GM21381 (cell line): ENCODE measurements around the gene PTPN20.
"Not testable (repeated sequence)": the region's sequence is repeated elsewhere in the genome, so short reads cannot be mapped to it uniquely, and the experiment has no call there.

Experiments
- ATAC-seq: cut with Tn5 transposase; IDR thresholded peaks from one replicate; pipeline ENCODE4 v1.9.1; 2021; ENCODE audit warnings: mild to moderate bottlenecking, moderate library complexity; ENCODE audit not compliant: unreplicated experiment

Gene PTPN20

DNA sequence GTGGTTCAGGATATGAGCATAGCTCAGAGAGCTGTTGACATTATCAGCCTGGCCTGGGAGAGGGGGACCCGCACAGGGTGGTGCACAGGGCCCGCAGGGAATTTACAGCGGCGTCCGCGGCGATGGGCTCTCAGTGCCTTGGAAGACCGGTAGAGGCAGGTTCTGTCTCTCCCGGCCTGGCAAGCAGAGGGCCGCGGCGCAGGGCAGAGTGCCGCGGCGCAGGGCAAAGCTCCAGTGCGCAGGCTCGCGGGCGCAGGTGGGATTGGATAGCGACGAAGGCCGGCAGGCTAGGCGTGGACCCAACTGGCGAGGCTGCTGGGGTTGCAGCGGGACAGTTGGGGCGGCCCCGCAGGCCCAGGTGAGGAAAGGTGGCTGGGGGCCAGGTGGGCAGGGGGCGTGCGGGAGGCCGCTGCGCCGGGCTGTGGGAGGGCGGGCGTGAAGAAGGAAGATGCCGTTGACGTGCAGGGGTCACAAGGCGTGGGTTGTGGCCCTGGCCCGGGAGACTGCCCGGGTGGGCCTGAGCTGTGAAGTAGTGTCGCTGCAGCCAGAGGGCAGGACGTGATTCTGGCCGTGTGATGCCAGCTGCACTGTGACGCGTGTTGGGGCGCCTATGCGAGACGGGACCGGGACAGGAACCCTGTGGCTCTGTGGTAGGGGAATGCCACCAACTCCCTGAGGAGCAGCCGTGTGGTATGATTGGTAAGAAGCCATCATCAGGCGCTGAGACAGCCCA, at the start of gene PTPN20:
TSS of gene PTPN20 (plus strand) at position 285 of the 733 bp plus-strand sequence. CDS start 21,072 bp downstream, outside the sequence.
- ATAC-seq = peak; percentile 89

GRCh38 chr10:46869716-46870115, 41.5 kb upstream of the PTPN20 start:
- not testable (repeated sequence) for ATAC-seq

- ATAC-seq = not testable (repeated sequence)
Observed at GRCh38 chr10:46871583-46871982, 39.6 kb upstream of the PTPN20 start.

DNA sequence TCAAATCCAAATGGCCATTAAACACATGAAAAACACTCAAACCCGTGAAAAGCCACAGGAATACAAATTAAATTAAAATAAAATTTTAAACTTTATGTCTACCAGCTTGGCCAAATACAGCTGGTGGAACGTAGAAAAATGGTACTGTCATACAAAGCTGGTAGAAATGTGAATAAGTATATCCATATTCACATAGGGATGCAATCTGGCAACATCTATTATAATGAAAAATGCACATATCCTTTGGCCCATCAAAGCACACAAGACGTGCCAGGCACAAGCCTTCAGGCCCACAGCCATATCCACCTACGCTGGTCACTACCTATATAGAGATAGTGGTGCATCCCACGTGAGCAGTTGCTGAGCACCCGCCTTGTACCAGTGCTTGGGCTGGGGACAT, 35.9 kb upstream of the PTPN20 start:
- ATAC-seq = not testable (repeated sequence)

GRCh38 chr10:46876773-46877172, 34.5 kb upstream of the PTPN20 start:
- ATAC-seq = not testable (repeated sequence)

- ATAC-seq = not testable (repeated sequence)
Observed at GRCh38 chr10:46878761-46879160, 32.5 kb upstream of the PTPN20 start.

- not testable (repeated sequence) for ATAC-seq
Observed at GRCh38 chr10:46890813-46891611, 20.2 kb upstream of the PTPN20 start.

- ATAC-seq = not testable (repeated sequence)
Observed at GRCh38 chr10:46896762-46897692, 14.2 kb upstream of the PTPN20 start.

DNA sequence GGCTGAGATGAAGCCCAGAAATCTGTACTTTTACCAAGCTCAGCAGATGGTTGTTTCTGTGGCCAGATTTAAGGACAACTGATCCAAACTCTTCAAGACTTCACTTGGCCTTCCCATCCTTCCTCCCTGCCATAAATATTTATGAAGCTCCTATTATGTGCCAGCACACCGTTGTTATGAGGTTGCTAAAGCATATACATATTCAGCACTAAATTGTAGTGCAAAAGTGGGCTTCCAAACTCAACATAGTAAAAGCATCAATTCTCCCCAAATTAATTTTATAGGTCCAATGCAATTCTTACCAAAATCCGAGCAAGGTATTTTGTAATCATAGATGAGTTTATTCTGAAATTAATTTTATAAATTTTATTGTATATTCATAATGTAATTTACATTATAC, 10.0 kb upstream of the PTPN20 start:
- ATAC-seq = not testable (repeated sequence)

DNA sequence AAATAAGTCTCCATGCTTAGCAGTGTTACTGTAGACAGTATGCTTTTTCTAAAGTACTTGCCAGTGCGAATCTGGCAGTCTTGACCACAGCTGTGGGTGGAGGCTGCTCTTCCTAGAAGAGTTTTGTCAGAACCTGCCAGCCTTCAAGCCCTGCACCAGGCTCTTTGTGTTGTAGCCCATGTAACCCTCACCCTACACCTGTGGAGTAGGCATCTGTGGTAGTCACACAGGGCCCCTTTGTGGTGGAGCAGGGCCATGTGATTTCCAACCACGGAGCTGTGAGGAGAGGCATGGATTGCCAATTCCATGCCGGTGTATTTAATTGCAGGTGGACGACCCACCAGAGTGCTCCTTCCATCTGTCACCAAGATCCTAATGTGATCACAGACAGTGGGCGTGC, 7.4 kb upstream of the PTPN20 start:
- not testable (repeated sequence) for ATAC-seq

GRCh38 chr10:46906359-46906758, 4.9 kb upstream of the PTPN20 start:
- ATAC-seq = not testable (repeated sequence)

GRCh38 chr10:46907185-46908117, 3.8 kb upstream of the PTPN20 start:
- ATAC-seq = not testable (repeated sequence)

DNA sequence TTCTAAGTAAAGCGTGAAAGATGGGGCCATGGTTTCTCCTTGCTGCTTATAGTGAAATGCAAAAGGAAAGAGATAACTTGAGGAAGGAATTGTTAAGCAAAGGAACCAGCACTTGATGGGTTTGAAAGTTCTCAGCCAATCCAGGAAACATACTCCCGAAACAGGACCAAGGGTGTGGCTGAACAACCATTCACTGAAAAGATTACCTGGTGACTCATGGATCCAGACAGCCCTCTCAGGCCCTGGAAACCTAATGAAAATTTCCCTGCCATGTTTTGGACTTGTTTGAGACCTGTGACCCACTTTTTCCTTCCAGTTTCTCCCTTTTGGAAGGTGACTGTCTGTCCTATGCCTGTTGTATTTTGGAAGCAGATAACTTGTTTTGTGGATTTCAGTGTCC, 11.3 kb downstream of the PTPN20 start:
- ATAC-seq = not testable (repeated sequence)

DNA sequence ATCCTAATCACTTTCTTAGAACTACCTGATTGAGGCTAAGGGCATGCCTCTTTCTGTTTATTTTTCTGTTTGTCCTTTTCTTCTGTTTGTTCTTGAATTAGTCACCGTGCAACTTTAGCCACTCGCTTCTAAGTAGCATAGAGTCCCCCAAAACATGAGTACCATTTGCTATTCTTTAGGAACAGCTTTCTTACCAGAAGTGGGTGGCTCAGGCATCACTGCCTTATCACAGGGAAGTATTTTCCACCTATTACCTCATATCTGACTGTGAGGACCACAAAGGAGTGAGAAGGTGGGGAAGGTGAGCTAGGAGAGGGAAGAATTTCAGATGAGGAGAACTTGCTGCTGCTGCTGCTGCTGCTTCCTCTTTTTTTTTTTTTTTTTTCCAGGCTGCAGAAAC, 13.9 kb downstream of the PTPN20 start:
- not testable (repeated sequence) for ATAC-seq

DNA sequence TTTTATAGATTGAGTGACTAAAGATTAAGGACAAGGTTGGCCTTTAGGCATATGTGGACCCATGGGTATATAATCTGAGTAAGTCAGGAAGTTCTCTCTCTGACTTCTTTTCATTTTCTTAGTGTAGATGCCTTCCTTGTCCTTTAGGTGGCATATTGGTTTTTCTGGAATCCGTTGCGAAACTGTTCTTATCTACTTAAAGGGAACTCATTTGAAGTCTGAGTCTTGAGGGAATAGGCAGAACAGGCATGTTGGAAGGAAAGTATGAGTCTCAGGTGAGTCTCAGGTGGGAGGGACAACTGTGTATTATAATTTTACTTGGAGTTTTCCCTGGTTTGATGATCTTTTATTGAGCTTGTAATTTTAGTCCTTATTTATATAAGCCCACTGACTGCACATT, 14.6 kb downstream of the PTPN20 start:
- not testable (repeated sequence) for ATAC-seq

- not testable (repeated sequence) for ATAC-seq
Observed at GRCh38 chr10:46928810-46929209, 17.6 kb downstream of the PTPN20 start.

GRCh38 chr10:46932383-46932782, 21.2 kb downstream of the PTPN20 start:
- not testable (repeated sequence) for ATAC-seq

DNA sequence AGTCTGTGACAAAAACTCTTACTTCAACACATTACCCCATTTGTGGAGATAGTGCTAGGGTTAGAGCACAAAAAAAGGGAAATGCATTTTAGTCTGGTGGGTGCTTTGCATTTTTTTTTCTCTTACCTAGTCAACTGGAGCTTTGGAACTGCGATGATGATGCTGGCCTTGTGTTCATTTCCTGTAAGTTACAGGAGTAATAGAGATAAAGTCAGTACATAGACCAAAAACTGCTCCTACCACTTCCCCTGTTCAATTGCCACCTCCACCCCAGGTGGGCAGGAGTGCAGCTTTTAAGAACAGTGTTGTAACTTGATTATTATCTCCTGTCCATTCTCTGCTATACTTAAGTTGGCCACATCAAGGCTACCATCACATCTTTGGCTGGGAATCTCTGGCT, 29.9 kb downstream of the PTPN20 start:
- ATAC-seq = not testable (repeated sequence)

DNA sequence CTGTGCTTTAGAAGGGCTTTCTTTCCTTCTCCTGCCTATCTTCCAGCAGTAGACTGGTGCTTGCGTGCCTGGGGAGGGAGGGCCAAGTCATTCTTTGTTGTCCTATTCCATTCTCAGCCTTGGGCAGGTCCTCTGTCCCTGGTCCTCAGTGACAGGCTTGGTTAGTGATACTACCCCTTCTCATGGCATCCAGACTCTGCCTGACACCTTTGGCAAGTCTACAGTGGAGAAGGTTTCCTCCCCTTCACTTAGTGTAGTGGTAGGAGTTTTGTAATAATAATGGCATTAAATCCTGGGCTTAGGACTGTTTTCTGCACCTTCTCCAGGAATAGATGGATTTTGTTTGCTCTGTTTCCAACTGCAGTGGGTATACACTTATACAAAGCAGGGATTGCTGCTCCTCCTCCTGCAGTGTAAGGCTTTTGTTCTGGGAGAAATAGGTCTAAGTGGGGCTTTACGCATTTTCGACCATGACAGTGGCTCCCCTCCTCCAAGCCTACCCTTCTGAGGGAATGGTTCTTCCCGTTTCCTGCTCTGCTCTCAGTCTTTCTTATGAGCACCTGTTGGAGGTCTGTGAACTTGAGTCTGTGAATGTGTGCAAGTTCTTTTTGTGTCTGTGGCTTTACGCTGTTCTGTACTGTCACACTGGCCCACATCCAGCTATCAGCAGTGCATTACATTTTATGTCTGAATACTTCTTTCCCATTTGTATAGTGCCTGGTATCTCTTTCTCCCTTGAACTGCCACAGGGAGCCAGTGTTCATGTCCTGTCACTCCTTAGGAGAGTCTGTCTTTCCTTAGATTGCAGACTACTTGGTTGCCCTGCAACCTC, 37.7 kb downstream of the PTPN20 start:
- not testable (repeated sequence) for ATAC-seq
